Natural killer cell (primary cell): ENCODE results near the gene TGM3. TPM values are rescaled to one million over a fixed set of nuclear protein-coding genes. Genes with fewer than 3 reads are reported as not detected.

Source experiments
- ATAC-seq, 3 donors: fragments of 150-1000 bp in 2 of 3; fragments of 200-7000 bp in 1 of 3; cut with Tn5 transposase; 1 replicate in 1 of 3; 2 replicates in 2 of 3; pipeline ENCODE4 v1.10.0; 2021; ENCODE audit warnings: mild to moderate bottlenecking in 2 of 3, moderate library complexity in 2 of 3
- DNase-seq, 2 donors: peaks; one replicate each; pipeline versions ENCODE4 v3.0.0 to v3.0.0-alpha.2; 2013 to 2021; ENCODE audit warnings: mixed read lengths in 1 of 2
- H3K27ac ChIP-seq: one replicate; pipeline ENCODE4 v1.5.1; 2013; ENCODE audit warnings: mild to moderate bottlenecking, low read length
- H3K27me3 ChIP-seq: one replicate; pipeline ENCODE4 v1.6.1; 2013; ENCODE audit warnings: low read length; ENCODE audit not compliant: control insufficient read depth, insufficient read depth
- H3K36me3 ChIP-seq: one replicate; pipeline ENCODE4 v1.6.1; 2013; ENCODE audit warnings: low read length; ENCODE audit not compliant: control insufficient read depth, insufficient read depth
- H3K4me1 ChIP-seq: one replicate; pipeline ENCODE4 v1.6.1; 2013; ENCODE audit warnings: low read length; ENCODE audit not compliant: control insufficient read depth, insufficient read depth
- H3K4me3 ChIP-seq: one replicate; pipeline ENCODE4 v1.5.1; 2013; ENCODE audit warnings: low read length
- H3K9me3 ChIP-seq: one replicate; pipeline ENCODE4 v1.6.1; 2013; ENCODE audit warnings: low read length; ENCODE audit not compliant: control insufficient read depth, insufficient read depth
- H3K27ac Mint-ChIP-seq, 2 donors: one replicate each; pipeline ENCODE4 v1.8.0; 2022; ENCODE audit warnings: mild to moderate bottlenecking in 2 of 2, mixed read lengths in 2 of 2, moderate library complexity in 1 of 2
- H3K27me3 Mint-ChIP-seq, 2 donors: one replicate each; pipeline ENCODE4 v1.8.0; 2022; ENCODE audit warnings: low read depth in 2 of 2, mixed read lengths in 2 of 2
- H3K36me3 Mint-ChIP-seq: one replicate; pipeline ENCODE4 v1.8.0; 2022; ENCODE audit warnings: mixed read lengths
- H3K4me1 Mint-ChIP-seq, 2 donors: one replicate each; pipeline ENCODE4 v1.8.0; 2022; ENCODE audit warnings: mixed read lengths in 2 of 2
- H3K4me3 Mint-ChIP-seq: one replicate; pipeline ENCODE4 v1.8.0; 2022; ENCODE audit warnings: mild to moderate bottlenecking, moderate library complexity, mixed read lengths
- H3K9me3 Mint-ChIP-seq, 2 donors: one replicate each; pipeline ENCODE4 v1.8.0; 2022; ENCODE audit warnings: mixed read lengths in 2 of 2
- CTCF ChIP-seq: fragments of 200-600 bp; IDR thresholded peaks from one replicate; pipeline ENCODE4 v1.8.0; 2022; ENCODE audit warnings: antibody characterized with exemption
- WGBS: methylation state at CpG from one replicate; pipeline ENCODE4 v1.1.7; 2013; ENCODE audit warnings: missing lambda C conversion rate; ENCODE audit not compliant: insufficient coverage; 5-methylcytosine and 5-hydroxymethylcytosine counted together
- intact Hi-C: fragments of 100-400 bp; cut with micrococcal nuclease; formaldehyde crosslinking; loops from one replicate; pipeline ENCODE4 v1.14.2; 2022
- total RNA-seq, 4 donors: library from RNA; stranded (reverse); fragments of 120-200 nt in 1 of 4; gene quantifications; one replicate each; pipeline versions ENCODE4 v1.2.3 to v1.2.4, GENCODE V29; 2013 to 2022

The TGM3 gene
- total RNA-seq, 3 donors from 2014 or later (not counting 1 experiment from before 2014, with no cell fraction given), result not detected

GRCh38 chr20:2332711-2333110 is 36.9 kb downstream of the TGM3 start:
- no peaks in the 10 kb centered on the region for H3K4me1 ChIP-seq
- Mint-ChIP-seq H3K4me3 (no peak overlapping the region), H3K4me1 (no peaks in the 10 kb centered on the region), H3K9me3 (no peaks in the 10 kb centered on the region), H3K27me3 (peaks cover 2 to 8% of the 10 kb centered on the region in 2 donors), H3K27ac (no peak overlapping the region), H3K36me3 (no peaks in the 10 kb centered on the region)
- H3K27me3 ChIP-seq, result no peaks in the 10 kb centered on the region
- no peak for TF ChIP-seq CTCF
- H3K4me3 ChIP-seq, result no peak overlapping the region
- WGBS, result 72% methylated on average over 4 of the region's 4 CpGs
- no peak overlapping the region for H3K27ac ChIP-seq
- no peaks in the 10 kb centered on the region for H3K9me3 ChIP-seq
- no peaks in the 10 kb centered on the region for H3K36me3 ChIP-seq
- intact Hi-C loops, result no loop called here
- no peak for DNase-seq
- ATAC-seq, result no peak

- no peak overlapping the region for H3K4me3 ChIP-seq
- no peaks in the 10 kb centered on the region for H3K4me1 ChIP-seq
- Mint-ChIP-seq H3K27ac (no peak overlapping the region), H3K9me3 (no peaks in the 10 kb centered on the region), H3K4me1 (no peaks in the 10 kb centered on the region), H3K36me3 (no peaks in the 10 kb centered on the region), H3K27me3 (peaks cover 0 to 8% of the 10 kb centered on the region in 2 donors), H3K4me3 (no peak overlapping the region)
- DNase-seq (no peak), ATAC-seq (no peak)
- TF ChIP-seq CTCF, result no peak
- no peaks in the 10 kb centered on the region for H3K27me3 ChIP-seq
- 85% methylated on average over 6 of the region's 6 CpGs for WGBS
- intact Hi-C loops, result no loop called here
- H3K27ac ChIP-seq, result no peak overlapping the region
- no peaks in the 10 kb centered on the region for H3K9me3 ChIP-seq
- no peaks in the 10 kb centered on the region for H3K36me3 ChIP-seq
Measured at GRCh38 chr20:2333821-2334220, 38.0 kb downstream of the TGM3 start.

- Histone ChIP-seq H3K27me3 (no peaks in the 10 kb centered on the region), H3K9me3 (no peaks in the 10 kb centered on the region), H3K4me3 (no peak overlapping the region), H3K27ac (no peak overlapping the region), H3K36me3 (no peaks in the 10 kb centered on the region), H3K4me1 (no peaks in the 10 kb centered on the region)
- intact Hi-C loops, result no loop called here
- WGBS, result 85% methylated on average over 9 of the region's 9 CpGs
- H3K27ac Mint-ChIP-seq, result no peak overlapping the region
- TF ChIP-seq CTCF, result no peak
- H3K4me3 Mint-ChIP-seq, result no peak overlapping the region
- H3K36me3 Mint-ChIP-seq, result no peaks in the 10 kb centered on the region
- H3K27me3 Mint-ChIP-seq, result peaks cover 0 to 11% of the 10 kb centered on the region in 2 donors
- ATAC-seq, result no peak
- H3K9me3 Mint-ChIP-seq, result no peaks in the 10 kb centered on the region
- H3K4me1 Mint-ChIP-seq, result no peaks in the 10 kb centered on the region
- DNase-seq, result no peak
Measured at GRCh38 chr20:2335096-2335870, 39.5 kb downstream of the TGM3 start.

GRCh38 chr20:2336471-2336870 is 40.7 kb downstream of the TGM3 start:
- TF ChIP-seq CTCF, result no peak
- H3K4me1 Mint-ChIP-seq, result no peaks in the 10 kb centered on the region
- intact Hi-C loops, result no loop called here

More at GRCh38 chr20:2336471-2336870, 40.7 kb downstream of the TGM3 start:
- Histone ChIP-seq H3K36me3 (no peaks in the 10 kb centered on the region), H3K27ac (no peak overlapping the region), H3K9me3 (no peaks in the 10 kb centered on the region), H3K4me1 (no peaks in the 10 kb centered on the region), H3K27me3 (no peaks in the 10 kb centered on the region), H3K4me3 (no peak overlapping the region)
- H3K27ac Mint-ChIP-seq, result no peak overlapping the region
- WGBS, result 78% methylated on average over 4 of the region's 4 CpGs
- H3K4me3 Mint-ChIP-seq, result no peak overlapping the region
- H3K36me3 Mint-ChIP-seq, result no peaks in the 10 kb centered on the region
- peaks cover 0 to 11% of the 10 kb centered on the region in 2 donors for H3K27me3 Mint-ChIP-seq
- H3K9me3 Mint-ChIP-seq, result no peaks in the 10 kb centered on the region
- ATAC-seq, result no peak
- DNase-seq, result no peak
